WTC11 (cell line): ENCODE data around the gene ACOXL. TPM values are rescaled to one million over a fixed set of nuclear protein-coding genes. Genes with fewer than 3 reads are reported as not detected.

Source experiments
- ATAC-seq: fragments of 200-7000 bp; cut with Tn5 transposase; 2 replicates; pipeline ENCODE4 v1.10.0; 2021; ENCODE audit warnings: mild to moderate bottlenecking, moderate library complexity
- CTCF ChIA-PET: fragments of 300-600 bp; sonication (Branson Sonifier 250); formaldehyde crosslinking; loops from one replicate; lab custom pipeline; 2021; ENCODE audit warnings: antibody characterized with exemption; lab: Charles Lee
- POLR2A ChIA-PET: fragments of 350-600 bp; sonication (Branson Sonifier 250); formaldehyde crosslinking; loops from one replicate; lab custom pipeline; 2021; ENCODE audit warnings: antibody characterized with exemption; lab: Charles Lee
- DNase-seq: peaks from one replicate; pipeline ENCODE4 v3.0.0; 2021; ENCODE audit warnings: low spot score
- H3K27ac Mint-ChIP-seq: 2 replicates; pipeline ENCODE4 v1.8.0; 2021; ENCODE audit warnings: mixed read lengths
- H3K27me3 Mint-ChIP-seq: 2 replicates; pipeline ENCODE4 v1.8.0; 2021; ENCODE audit warnings: low read depth, mild to moderate bottlenecking, moderate library complexity, mixed read lengths
- H3K36me3 Mint-ChIP-seq: 2 replicates; pipeline ENCODE4 v1.8.0; 2021; ENCODE audit warnings: mixed read lengths
- H3K4me1 Mint-ChIP-seq: 2 replicates; pipeline ENCODE4 v1.8.0; 2022; ENCODE audit warnings: mixed read lengths
- H3K4me3 Mint-ChIP-seq: 2 replicates; pipeline ENCODE4 v1.8.0; 2021; ENCODE audit warnings: mild to moderate bottlenecking, moderate library complexity, mixed read lengths
- H3K9me3 Mint-ChIP-seq: 2 replicates; pipeline ENCODE4 v1.8.0; 2021; ENCODE audit warnings: mixed read lengths
- ATF6 ChIP-seq: sonication (generic); formaldehyde crosslinking; IDR thresholded peaks from 2 replicates; pipeline ENCODE4 v1.8.1; 2023; ENCODE audit warnings: mild to moderate bottlenecking, missing genetic modification reagents
- CDX4 ChIP-seq: fragments of 250-450 bp; sonication (Bioruptor Pico); IDR thresholded peaks from 2 replicates; pipeline ENCODE4 v1.9.0; 2021; ENCODE audit warnings: moderate library complexity, mild to moderate bottlenecking, inconsistent platforms, borderline replicate concordance
- CREB1 ChIP-seq: sonication (generic); formaldehyde crosslinking; IDR thresholded peaks from 2 replicates; pipeline ENCODE4 v1.8.0; 2023; ENCODE audit warnings: mild to moderate bottlenecking, missing genetic modification reagents
- E2F1 ChIP-seq: sonication (generic); formaldehyde crosslinking; IDR thresholded peaks from 2 replicates; pipeline ENCODE4 v1.8.0; 2022; ENCODE audit warnings: mild to moderate bottlenecking, missing genetic modification reagents
- E2F5 ChIP-seq: sonication (generic); formaldehyde crosslinking; IDR thresholded peaks from 2 replicates; pipeline ENCODE4 v1.8.1; 2022; ENCODE audit warnings: mild to moderate bottlenecking, moderate library complexity, missing genetic modification reagents
- ESRRA ChIP-seq: sonication (generic); formaldehyde crosslinking; IDR thresholded peaks from 2 replicates; pipeline ENCODE4 v1.8.1; 2022; ENCODE audit warnings: mild to moderate bottlenecking, missing genetic modification reagents, borderline replicate concordance
- FOXP4 ChIP-seq: sonication (generic); formaldehyde crosslinking; IDR thresholded peaks from 2 replicates; pipeline ENCODE4 v1.8.0; 2022; ENCODE audit warnings: mild to moderate bottlenecking, missing genetic modification reagents
- IRF2 ChIP-seq: sonication (generic); formaldehyde crosslinking; IDR thresholded peaks from 2 replicates; pipeline ENCODE4 v1.8.0; 2022; ENCODE audit warnings: low read depth, missing genetic modification reagents, borderline replicate concordance
- JAZF1 ChIP-seq: fragments of 250-450 bp; sonication (Bioruptor Pico); IDR thresholded peaks from 2 replicates; pipeline ENCODE4 v1.9.0; 2021; ENCODE audit warnings: moderate library complexity, mild to moderate bottlenecking, inconsistent platforms
- MLX ChIP-seq: sonication (generic); formaldehyde crosslinking; IDR thresholded peaks from 2 replicates; pipeline ENCODE4 v1.8.1; 2023; ENCODE audit warnings: mild to moderate bottlenecking, missing genetic modification reagents, moderate library complexity
- RORB ChIP-seq: fragments of 250-450 bp; sonication (Bioruptor Pico); IDR thresholded peaks from 2 replicates; pipeline ENCODE4 v1.9.0; 2021; ENCODE audit warnings: mild to moderate bottlenecking
- SMAD3 ChIP-seq: sonication (generic); formaldehyde crosslinking; IDR thresholded peaks from 2 replicates; pipeline ENCODE4 v1.8.0; 2022; ENCODE audit warnings: missing genetic modification reagents, mild to moderate bottlenecking, borderline replicate concordance
- SOX15 ChIP-seq: fragments of 250-450 bp; sonication (Bioruptor Pico); IDR thresholded peaks from 2 replicates; pipeline ENCODE4 v1.9.0; 2021; ENCODE audit warnings: mild to moderate bottlenecking
- TEAD1 ChIP-seq: sonication (generic); formaldehyde crosslinking; IDR thresholded peaks from 2 replicates; pipeline ENCODE4 v1.8.0; 2022; ENCODE audit warnings: mild to moderate bottlenecking, missing genetic modification reagents
- USF1 ChIP-seq: sonication (generic); formaldehyde crosslinking; IDR thresholded peaks from 2 replicates; pipeline ENCODE4 v1.8.0; 2022; ENCODE audit warnings: mild to moderate bottlenecking, missing genetic modification reagents
- ZNF138 ChIP-seq: sonication (generic); formaldehyde crosslinking; conservative IDR thresholded peaks from 2 replicates; pipeline ENCODE4 v1.8.1; 2022; ENCODE audit warnings: mild to moderate bottlenecking, moderate library complexity, missing genetic modification reagents
- ZNF219 ChIP-seq: sonication (generic); formaldehyde crosslinking; IDR thresholded peaks from 2 replicates; pipeline ENCODE4 v1.8.0; 2023; ENCODE audit warnings: missing genetic modification reagents, mild to moderate bottlenecking, borderline replicate concordance
- ZNF263 ChIP-seq: sonication (generic); formaldehyde crosslinking; IDR thresholded peaks from 2 replicates; pipeline ENCODE4 v1.8.1; 2022; ENCODE audit warnings: low read depth, mild to moderate bottlenecking, moderate library complexity, missing genetic modification reagents
- ZNF317 ChIP-seq: sonication (generic); formaldehyde crosslinking; IDR thresholded peaks from 2 replicates; pipeline ENCODE4 v1.8.1; 2023; ENCODE audit warnings: low read depth, mild to moderate bottlenecking, moderate library complexity, missing genetic modification reagents, borderline replicate concordance
- ZNF512 ChIP-seq: sonication (generic); formaldehyde crosslinking; IDR thresholded peaks from 2 replicates; pipeline ENCODE4 v1.8.1; 2022; ENCODE audit warnings: missing genetic modification reagents, borderline replicate concordance
- ZSCAN18 ChIP-seq: fragments of 250-450 bp; sonication (Bioruptor Pico); IDR thresholded peaks from 2 replicates; pipeline ENCODE4 v2.1.2; 2022; ENCODE audit warnings: mild to moderate bottlenecking, moderate library complexity
- total RNA-seq: library from RNA; stranded (reverse); gene quantifications from 3 replicates; pipeline ENCODE4 v1.2.3, GENCODE V29; 2021

Gene ACOXL
- total RNA-seq, 1 experiment from 2014 or later = 14.9 TPM

GRCh38 chr2:110984694-110985490, 252.5 kb downstream of the ACOXL start:
- ATAC-seq (no peak), DNase-seq (no peak)
- H3K36me3 Mint-ChIP-seq = no peaks in the 10 kb centered on the region
- H3K9me3 Mint-ChIP-seq = no peaks in the 10 kb centered on the region
- H3K4me1 Mint-ChIP-seq = peaks cover 10% of the 10 kb centered on the region
- TF ChIP-seq MLX (no peak), ZNF263 (no peak), ZNF512 (CRISPR knock-in tag) (no peak), SOX15 (no peak), ZNF138 (no peak), JAZF1 (CRISPR knock-in tag) (no peak), FOXP4 (no peak), SMAD3 (CRISPR knock-in tag) (no peak), E2F1 (CRISPR knock-in tag) (no peak), ZNF317 (CRISPR knock-in tag) (no peak), CREB1 (CRISPR knock-in tag) (no peak), ATF6 (CRISPR knock-in tag) (no peak), IRF2 (CRISPR knock-in tag) (no peak)
- POLR2A ChIA-PET = no interaction called here
- CTCF ChIA-PET = no interaction called here
- no peaks in the 10 kb centered on the region for H3K27me3 Mint-ChIP-seq
- H3K27ac Mint-ChIP-seq = no peak overlapping the region
- H3K4me3 Mint-ChIP-seq = no peak overlapping the region

- no peaks in the 10 kb centered on the region for H3K27me3 Mint-ChIP-seq
- POLR2A ChIA-PET = no interaction called here
- no peaks in the 10 kb centered on the region for H3K36me3 Mint-ChIP-seq
- ATAC-seq (no peak), DNase-seq (no peak)
- CTCF ChIA-PET = no interaction called here
- H3K4me1 Mint-ChIP-seq = peaks cover 10% of the 10 kb centered on the region
- no peak overlapping the region for H3K27ac Mint-ChIP-seq
- H3K4me3 Mint-ChIP-seq = no peak overlapping the region
- peaks cover 6% of the 10 kb centered on the region; the same call in 1 of the 2 replicates for H3K9me3 Mint-ChIP-seq
- TF ChIP-seq TEAD1 (CRISPR knock-in tag) = no peak
- TF ChIP-seq CREB1 (CRISPR knock-in tag) = no peak
- TF ChIP-seq ZSCAN18 (CRISPR knock-in tag) = no peak
- no peak for TF ChIP-seq ZNF219 (CRISPR knock-in tag)
- TF ChIP-seq USF1 (CRISPR knock-in tag) = no peak
- no peak for TF ChIP-seq ESRRA (CRISPR knock-in tag)
- TF ChIP-seq MLX = no peak
- no peak for TF ChIP-seq RORB (CRISPR knock-in tag)
- TF ChIP-seq E2F5 (CRISPR knock-in tag) = no peak
- no peak for TF ChIP-seq CDX4 (CRISPR knock-in tag)
Observed at GRCh38 chr2:110990440-110990839, 258.1 kb downstream of the ACOXL start.
